Neural cell (in vitro differentiated cells): ENCODE results near the gene DENND5A. TPM values are rescaled to one million over a fixed set of nuclear protein-coding genes. Genes with fewer than 3 reads are reported as not detected.

Experiments used
- H2AFZ ChIP-seq: fragments of 200-600, 300-800 bp; sonication (generic), shearing (Covaris generic); 2 replicates; pipeline ENCODE4 v1.6.0; 2014; ENCODE audit warnings: low read depth, mild to moderate bottlenecking, antibody characterized with exemption, low read length, moderate library complexity
- H3F3A ChIP-seq: fragments of 200-600 bp; shearing (Covaris generic); 2 replicates; pipeline ENCODE4 v1.6.1; 2016; ENCODE audit warnings: mild to moderate bottlenecking, moderate library complexity, mixed read lengths, antibody characterized with exemption, low read length; ENCODE audit not compliant: insufficient read depth, poor library complexity, severe bottlenecking
- H3K27ac ChIP-seq: fragments of 200-600, 300-800 bp; sonication (generic), shearing (Covaris generic); 2 replicates; pipeline ENCODE4 v1.5.1; 2014; ENCODE audit warnings: mild to moderate bottlenecking, low read length, moderate library complexity
- H3K27me3 ChIP-seq: fragments of 300-800, 200-600 bp; sonication (generic), shearing (Covaris generic); 2 replicates; pipeline ENCODE4 v1.6.0; 2014; ENCODE audit warnings: mild to moderate bottlenecking, low read depth, low read length, moderate library complexity; ENCODE audit not compliant: insufficient read depth
- H3K36me3 ChIP-seq: fragments of 300-800, 200-600 bp; sonication (generic), shearing (Covaris generic); 2 replicates; pipeline ENCODE4 v1.5.1; 2014; ENCODE audit warnings: mild to moderate bottlenecking, antibody characterized with exemption, low read length, moderate library complexity; ENCODE audit not compliant: insufficient read depth
- H3K4me2 ChIP-seq: fragments of 300-800, 200-600 bp; sonication (generic), shearing (Covaris generic); 2 replicates; pipeline ENCODE4 v1.6.0; 2014; ENCODE audit warnings: mild to moderate bottlenecking, low read length
- H3K4me3 ChIP-seq: fragments of 300-800, 200-600 bp; sonication (generic), shearing (Covaris generic); 2 replicates; pipeline ENCODE4 v1.5.1; 2014; ENCODE audit warnings: mild to moderate bottlenecking, low read length, moderate library complexity
- H3K79me2 ChIP-seq: fragments of 200-600 bp; shearing (Covaris generic); replicated peaks from 2 replicates; pipeline ENCODE4 v1.6.0; 2014; ENCODE audit warnings: mild to moderate bottlenecking, low read length, moderate library complexity; ENCODE audit not compliant: insufficient read depth
- H3K9ac ChIP-seq: fragments of 300-800, 200-600 bp; sonication (generic), shearing (Covaris generic); 2 replicates; pipeline ENCODE4 v1.6.1; 2016; ENCODE audit warnings: mild to moderate bottlenecking, low read length, mixed read lengths
- H3K9me2 ChIP-seq: fragments of 200-600 bp; shearing (Covaris generic); 2 replicates; pipeline ENCODE4 v1.6.1; 2016; ENCODE audit warnings: mild to moderate bottlenecking, low read length, mixed read lengths; ENCODE audit not compliant: insufficient read depth
- H3K9me3 ChIP-seq: fragments of 200-600, 300-800 bp; sonication (generic), shearing (Covaris generic); 2 replicates; pipeline ENCODE4 v1.6.1; 2016; ENCODE audit warnings: mild to moderate bottlenecking, mixed run types, low read length, moderate library complexity, mixed read lengths
- H4K20me1 ChIP-seq: fragments of 200-600 bp; shearing (Covaris generic); 2 replicates; pipeline ENCODE4 v1.6.1; 2016; ENCODE audit warnings: mild to moderate bottlenecking, mixed run types; ENCODE audit not compliant: insufficient read depth
- CTCF ChIP-seq: fragments of 450-650 bp; IDR thresholded peaks from 2 replicates; pipeline ENCODE4 v1.5.1; 2014; ENCODE audit warnings: antibody characterized with exemption, mild to moderate bottlenecking, moderate library complexity; ENCODE audit not compliant: poor library complexity, severe bottlenecking
- EP300 ChIP-seq: fragments of 450-650 bp; conservative IDR thresholded peaks from 2 replicates; pipeline ENCODE4 v1.6.1; 2014; ENCODE audit warnings: antibody characterized with exemption, mild to moderate bottlenecking, moderate library complexity; ENCODE audit not compliant: poor library complexity, severe bottlenecking
- EZH2 ChIP-seq: fragments of 200-600, 300-800 bp; shearing (Covaris generic), sonication (generic); IDR thresholded peaks from 2 replicates; pipeline ENCODE4 v1.6.1; 2014; ENCODE audit warnings: antibody characterized with exemption, low read length, borderline replicate concordance, mild to moderate bottlenecking; ENCODE audit not compliant: insufficient read depth, poor library complexity, severe bottlenecking
- MXI1 ChIP-seq: fragments of 450-650 bp; conservative IDR thresholded peaks from 2 replicates; pipeline ENCODE4 v1.6.1; 2014; ENCODE audit warnings: antibody characterized with exemption, mild to moderate bottlenecking; ENCODE audit not compliant: poor library complexity, severe bottlenecking
- POLR2AphosphoS5 ChIP-seq: IDR thresholded peaks from 2 replicates; pipeline ENCODE4 v1.6.1; 2012
- RAD21 ChIP-seq: fragments of 450-650 bp; conservative IDR thresholded peaks from 2 replicates; pipeline ENCODE4 v1.6.1; 2014; ENCODE audit warnings: antibody characterized with exemption, mild to moderate bottlenecking, moderate library complexity
- REST ChIP-seq: IDR thresholded peaks from 2 replicates; pipeline ENCODE4 v1.6.1; 2012; ENCODE audit warnings: borderline replicate concordance
- SMC3 ChIP-seq: fragments of 450-650 bp; conservative IDR thresholded peaks from 2 replicates; pipeline ENCODE4 v1.6.1; 2014; ENCODE audit warnings: antibody characterized with exemption, mild to moderate bottlenecking, moderate library complexity; ENCODE audit not compliant: poor library complexity
- TAF1 ChIP-seq: IDR thresholded peaks from 2 replicates; pipeline ENCODE4 v1.6.1; 2012; ENCODE audit warnings: low read depth
- polyA plus RNA-seq: library from polyadenylated mRNA; depleted of rRNA; stranded (reverse); fragments of >200 nt; gene quantifications from 2 replicates; pipeline ENCODE4 v1.2.3, GENCODE V29; 2014

Gene DENND5A
- polyA plus RNA-seq, 1 donor from 2014 or later = 75.6 TPM

GRCh38 chr11:9136741-9137140 is 128.4 kb downstream of the DENND5A start:
- no peaks in the 10 kb centered on the region for H3K9me3 ChIP-seq
- no peaks in the 10 kb centered on the region for H4K20me1 ChIP-seq
- no peaks in the 10 kb centered on the region for H3K9me2 ChIP-seq
- H3K9ac ChIP-seq = no peak overlapping the region
- H3K4me2 ChIP-seq = no peak overlapping the region
- H3K36me3 ChIP-seq = peaks cover 4% of the 10 kb centered on the region
- no peak overlapping the region for H3K27ac ChIP-seq
- H3F3A ChIP-seq = no peaks in the 10 kb centered on the region
- no peak overlapping the region for H3K4me3 ChIP-seq
- TF ChIP-seq TAF1 (no peak), CTCF (no peak), EZH2 (no peak), POLR2AphosphoS5 (no peak), EP300 (no peak), RAD21 (no peak), REST (no peak), SMC3 (no peak), MXI1 (no peak)
- no peaks in the 10 kb centered on the region for H3K27me3 ChIP-seq
- H2AFZ ChIP-seq = no peak overlapping the region
- H3K79me2 ChIP-seq = no peaks in the 10 kb centered on the region

- Histone ChIP-seq H3K27me3 (no peaks in the 10 kb centered on the region), H3K36me3 (peaks cover 4% of the 10 kb centered on the region), H3K79me2 (no peaks in the 10 kb centered on the region), H3K9me2 (no peaks in the 10 kb centered on the region), H3K9ac (no peak overlapping the region), H3F3A (no peaks in the 10 kb centered on the region), H4K20me1 (no peaks in the 10 kb centered on the region), H3K9me3 (no peaks in the 10 kb centered on the region), H3K4me2 (no peak overlapping the region), H3K27ac (no peak overlapping the region), H3K4me3 (no peak overlapping the region), H2AFZ (no peak overlapping the region)
- no peak for TF ChIP-seq POLR2AphosphoS5
- TF ChIP-seq MXI1 = no peak
- TF ChIP-seq EP300 = no peak
- TF ChIP-seq SMC3 = no peak
- TF ChIP-seq TAF1 = no peak
- TF ChIP-seq REST = no peak
- TF ChIP-seq RAD21 = no peak
- TF ChIP-seq CTCF = no peak
Observed at GRCh38 chr11:9133956-9134355, 131.2 kb downstream of the DENND5A start.
